HG02970 (cell line): ENCODE results near the gene CKLF.
"Not testable (repeated sequence)": the region's sequence is repeated elsewhere in the genome, so short reads cannot be mapped to it uniquely, and the experiment has no call there.

ENCODE experiments used
- ATAC-seq: cut with Tn5 transposase; IDR thresholded peaks from one replicate; pipeline ENCODE4 v1.9.1; 2021; ENCODE audit warnings: mild to moderate bottlenecking, moderate library complexity, moderate number of reproducible peaks; ENCODE audit not compliant: unreplicated experiment, low FRiP score

CKLF gene, protein sequence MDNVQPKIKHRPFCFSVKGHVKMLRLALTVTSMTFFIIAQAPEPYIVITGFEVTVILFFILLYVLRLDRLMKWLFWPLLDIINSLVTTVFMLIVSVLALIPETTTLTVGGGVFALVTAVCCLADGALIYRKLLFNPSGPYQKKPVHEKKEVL

DNA sequence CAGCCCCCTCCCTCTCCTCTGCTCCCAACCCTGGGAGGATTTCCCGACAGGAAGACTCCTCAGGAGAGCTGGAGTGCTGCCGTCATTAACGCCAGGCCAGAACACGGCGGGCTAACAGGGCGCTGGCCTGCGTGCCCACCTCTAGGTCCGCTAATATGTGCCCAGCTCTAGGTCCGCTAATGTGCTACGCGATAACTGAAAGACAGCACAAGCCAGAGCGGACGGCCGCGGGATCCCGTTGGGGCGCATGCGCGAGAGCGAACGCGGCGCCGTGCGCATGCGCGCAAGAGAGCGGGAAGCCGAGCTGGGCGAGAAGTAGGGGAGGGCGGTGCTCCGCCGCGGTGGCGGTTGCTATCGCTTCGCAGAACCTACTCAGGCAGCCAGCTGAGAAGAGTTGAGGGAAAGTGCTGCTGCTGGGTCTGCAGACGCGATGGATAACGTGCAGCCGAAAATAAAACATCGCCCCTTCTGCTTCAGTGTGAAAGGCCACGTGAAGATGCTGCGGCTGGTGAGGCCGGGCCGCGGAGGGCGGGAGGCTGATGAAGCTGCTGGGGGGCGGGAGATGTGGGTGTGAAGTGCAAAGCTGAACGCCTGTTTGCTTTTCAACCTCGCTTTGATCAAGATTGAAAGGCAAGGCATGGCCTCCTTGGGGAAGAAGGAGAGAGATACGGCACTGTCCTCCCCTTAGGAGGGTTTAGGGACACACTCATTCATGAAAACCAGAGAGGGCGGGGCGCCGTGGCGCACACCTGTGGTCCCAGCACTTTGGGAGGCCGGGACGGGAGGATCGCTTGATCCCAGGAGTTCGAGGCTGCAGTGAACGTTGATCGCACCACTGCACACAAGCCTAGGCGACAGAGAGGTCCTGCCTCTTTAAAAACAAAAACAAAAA lies at the start of gene CKLF:
Gene CKLF (plus strand): TSS at position 291 of the 892 bp plus-strand sequence. CDS start 140 bp downstream, at position 431.
- peak; percentile 80 for ATAC-seq

DNA sequence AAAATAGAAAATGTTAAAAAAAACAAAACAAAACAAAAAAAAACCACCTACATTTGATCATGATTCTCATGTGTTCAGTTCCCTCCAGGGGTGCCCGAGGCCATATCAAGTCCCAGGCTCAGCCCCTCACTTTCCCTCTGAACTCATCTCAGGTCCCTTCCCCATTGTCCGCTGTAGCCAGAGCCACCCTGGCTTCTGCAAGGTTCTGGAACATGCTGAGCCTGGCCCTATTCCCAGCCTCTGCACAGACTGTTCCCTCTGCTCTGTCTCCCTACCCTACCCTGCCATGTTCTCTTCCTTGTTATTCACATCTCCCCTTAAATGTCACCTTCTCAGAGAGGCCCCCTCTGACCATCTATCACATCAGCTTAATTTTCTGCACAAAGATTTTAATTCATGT lies 49.3 kb upstream of the CKLF start:
- ATAC-seq: no peak

DNA sequence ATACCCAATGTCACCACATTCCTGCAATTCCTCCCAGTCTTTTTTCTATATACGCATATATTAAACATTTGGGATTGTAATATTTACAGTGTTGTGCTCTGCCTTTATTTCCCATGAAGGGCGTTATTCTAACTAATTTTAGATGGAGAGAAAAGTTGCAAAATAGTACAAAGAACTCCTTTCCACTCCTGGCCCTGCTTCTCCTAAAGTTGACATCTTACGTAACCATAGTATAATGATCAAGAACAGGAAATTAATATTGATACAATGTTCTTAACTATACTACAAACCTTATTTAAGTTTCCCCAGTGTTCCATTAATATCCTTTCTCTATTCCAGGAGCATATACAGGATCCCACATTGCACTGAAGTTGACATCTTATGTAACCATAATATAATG lies 48.8 kb upstream of the CKLF start:
- ATAC-seq: no peak

DNA sequence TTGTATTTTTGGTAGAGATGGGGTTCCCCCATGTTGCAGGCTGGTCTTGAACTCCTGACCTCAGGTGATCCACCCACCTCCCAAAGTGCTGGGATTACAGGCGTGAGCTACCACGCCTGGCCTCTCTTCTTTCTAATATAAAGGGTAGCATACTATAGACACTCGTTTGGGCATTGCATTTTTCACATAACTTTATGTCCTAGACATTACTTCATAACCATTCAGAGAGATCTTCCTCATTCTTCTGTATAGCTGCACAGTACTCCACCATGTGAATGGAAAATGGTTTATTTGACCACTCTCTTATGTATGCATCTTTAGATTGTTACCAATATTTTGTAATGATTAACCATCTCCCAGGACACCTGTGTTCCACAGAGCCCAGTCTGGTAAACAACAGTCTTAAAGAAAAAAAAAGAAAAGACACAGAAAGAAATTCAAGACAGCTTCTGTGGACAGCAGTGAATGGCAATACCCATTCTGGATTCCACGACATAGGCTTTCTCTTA lies 44.6 kb upstream of the CKLF start:
- ATAC-seq: no peak

DNA sequence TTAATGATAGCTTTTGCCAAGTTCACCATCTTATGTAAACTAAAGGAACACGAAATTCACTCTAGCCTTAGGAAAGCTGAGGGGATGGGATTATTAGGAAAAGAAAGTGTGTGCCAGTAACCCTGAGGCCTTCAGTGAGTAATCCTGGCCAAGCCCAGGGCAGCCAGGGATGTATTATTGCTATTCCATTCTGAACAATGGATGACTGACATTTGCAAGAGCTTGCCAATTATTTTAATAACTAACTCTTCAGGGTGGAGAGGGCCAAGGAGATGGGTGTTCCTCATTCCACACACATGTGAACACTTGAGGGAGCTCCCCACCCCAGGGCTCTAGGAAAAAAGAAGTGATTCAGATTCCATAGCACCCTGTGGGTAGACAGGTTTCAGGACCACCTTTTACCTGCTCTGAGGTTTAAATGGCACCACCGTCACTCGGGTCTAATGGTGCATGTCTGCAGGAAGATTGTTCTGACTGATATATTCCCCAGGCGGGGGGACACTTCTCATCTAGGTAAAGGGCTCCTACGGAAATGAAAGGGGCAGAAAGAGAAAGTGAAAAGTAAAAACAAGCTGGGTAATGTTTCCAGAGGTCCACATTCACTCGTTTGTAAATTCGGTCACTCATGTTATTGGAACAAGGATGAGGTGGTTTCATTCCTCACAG lies 44.0 kb upstream of the CKLF start:
- no peak for ATAC-seq

DNA sequence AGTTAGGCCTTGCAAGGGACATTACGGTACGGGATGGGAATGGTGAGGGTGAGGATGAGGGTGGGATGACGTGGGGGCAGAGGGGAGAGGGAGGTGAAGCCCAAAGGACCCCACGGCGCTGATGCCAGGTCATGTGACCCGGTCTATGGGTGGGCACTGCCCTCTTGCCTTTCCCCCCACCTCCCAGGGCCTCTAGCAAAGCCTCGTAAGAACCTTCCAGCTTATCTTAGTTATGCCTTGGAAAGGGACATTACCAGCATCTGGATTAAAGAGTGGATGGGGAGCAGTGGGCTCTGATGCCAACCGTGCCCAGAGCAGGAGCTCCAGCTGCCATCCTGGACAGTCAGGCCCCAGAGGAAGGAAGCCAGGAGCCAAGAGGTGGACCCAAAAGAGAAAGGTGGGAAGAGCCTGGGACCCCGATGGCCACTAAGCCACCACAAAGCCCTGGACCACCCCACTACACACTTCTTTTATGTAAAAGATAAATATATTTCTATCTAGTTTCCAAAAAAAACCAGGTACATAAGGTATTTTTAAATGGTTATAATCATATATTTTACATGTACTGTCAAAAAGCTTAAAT lies 43.4 kb upstream of the CKLF start:
- no peak for ATAC-seq

DNA sequence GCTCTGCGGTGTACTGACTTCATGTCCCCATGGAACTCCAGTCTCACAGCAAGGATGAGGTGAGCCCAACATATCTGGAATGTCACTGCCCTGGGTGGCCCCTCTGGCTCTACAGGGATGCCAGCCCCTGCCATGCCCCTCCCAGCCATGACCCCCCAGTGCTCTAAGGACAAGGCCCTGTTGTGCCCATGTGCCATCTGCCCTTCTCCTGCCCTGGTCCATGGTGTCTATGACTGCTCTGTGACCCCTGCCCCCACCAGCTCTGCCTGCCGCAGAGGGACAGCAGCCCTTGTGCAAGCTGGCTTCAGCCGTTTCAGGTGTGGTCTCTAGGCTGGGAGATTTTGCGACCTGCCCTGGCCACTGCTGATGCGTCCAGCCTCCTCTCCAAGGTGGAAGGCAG lies 42.8 kb upstream of the CKLF start:
- ATAC-seq: no peak

DNA sequence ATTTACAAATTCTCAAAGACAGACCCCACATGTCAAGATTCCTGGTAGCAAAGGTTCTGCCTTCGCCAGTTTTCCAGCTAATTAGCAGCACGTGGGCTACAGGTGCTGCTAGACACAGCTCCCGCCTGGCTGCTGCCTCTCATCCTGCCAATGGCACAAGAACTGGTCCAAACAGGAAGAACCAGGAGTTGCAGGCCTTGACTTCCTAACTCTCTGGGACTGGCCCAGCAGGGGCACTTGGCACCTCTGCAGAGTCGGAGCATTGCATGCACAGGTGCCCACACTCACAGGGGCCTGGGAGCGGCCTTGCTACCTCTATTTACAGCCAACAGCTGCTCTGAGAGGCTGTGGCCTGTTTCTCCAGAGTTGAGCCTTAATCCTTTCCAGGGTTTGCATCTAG lies 42.1 kb upstream of the CKLF start:
- ATAC-seq: no peak

DNA sequence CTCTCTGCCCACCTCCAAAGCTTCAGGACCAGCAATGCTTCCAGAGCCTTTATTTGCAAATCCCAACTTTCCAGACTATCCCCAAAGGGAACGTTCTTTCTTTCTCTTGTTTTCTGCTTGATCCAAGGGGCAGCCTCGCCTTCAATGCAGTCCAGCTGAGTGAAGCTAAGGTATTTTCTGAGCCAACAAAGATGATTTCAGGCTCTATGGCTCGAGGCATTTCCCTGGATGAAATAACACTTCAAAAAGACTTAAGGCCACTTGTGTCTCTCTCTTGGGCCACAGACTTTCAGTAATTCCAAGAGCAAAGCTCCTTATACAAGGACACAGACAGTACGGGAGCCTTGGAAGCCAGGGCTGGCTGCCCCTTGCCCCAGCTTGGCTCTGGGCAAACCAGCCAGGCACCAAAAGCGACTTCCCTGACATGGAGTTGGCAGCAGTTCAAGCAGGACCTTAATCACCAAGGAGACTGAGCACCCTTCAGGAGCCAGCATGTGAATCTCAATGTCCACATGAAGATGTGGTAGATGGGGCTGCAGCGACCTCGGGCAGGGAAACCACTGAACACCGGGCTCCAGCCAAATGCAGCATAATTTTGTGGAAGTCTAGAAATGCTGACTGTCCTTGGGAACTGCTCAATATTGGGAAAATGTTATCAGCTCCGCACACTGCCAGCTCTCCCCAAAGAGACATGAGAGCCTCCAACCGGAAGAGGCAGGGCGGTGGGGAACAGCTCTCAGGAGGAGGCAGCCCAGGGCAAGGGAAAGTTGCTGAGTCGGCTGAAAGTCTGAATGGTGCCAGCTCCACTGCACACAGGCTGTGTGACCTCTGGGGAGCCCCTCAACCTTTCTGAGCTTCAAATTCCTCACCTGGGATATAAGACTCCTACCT lies 41.4 kb upstream of the CKLF start:
- no peak for ATAC-seq

DNA sequence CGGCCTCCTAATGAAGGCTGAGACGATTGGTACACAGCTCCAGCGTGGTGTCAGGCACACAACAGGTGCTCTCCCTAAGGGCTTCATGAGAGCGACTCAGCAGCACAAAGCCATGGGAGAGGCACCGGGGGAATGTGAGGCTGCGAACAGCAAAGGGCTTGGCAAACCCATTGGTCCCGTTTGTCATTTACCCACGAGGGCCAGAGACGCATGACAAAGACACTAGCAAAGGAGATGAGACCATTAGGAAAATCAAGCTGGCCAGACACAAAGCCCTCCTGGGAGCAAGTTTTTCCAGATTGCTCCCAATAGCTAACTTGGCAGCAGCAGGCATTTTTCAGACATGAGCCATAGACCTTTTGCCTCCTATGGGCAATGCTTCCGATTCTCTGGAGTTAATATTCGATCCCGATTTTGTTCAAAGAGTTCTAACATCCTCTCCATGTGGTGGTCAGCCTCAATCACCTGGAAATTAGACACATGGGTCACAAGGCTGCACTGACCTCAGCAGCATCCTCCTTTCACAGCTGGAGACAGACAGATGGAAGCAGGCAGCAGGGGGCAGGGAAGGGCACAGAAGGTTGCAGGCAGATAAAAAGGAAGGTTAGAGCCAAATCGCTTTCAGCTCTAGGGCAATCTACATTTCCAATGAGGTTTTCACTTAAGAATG lies 40.6 kb upstream of the CKLF start:
- ATAC-seq: no peak

DNA sequence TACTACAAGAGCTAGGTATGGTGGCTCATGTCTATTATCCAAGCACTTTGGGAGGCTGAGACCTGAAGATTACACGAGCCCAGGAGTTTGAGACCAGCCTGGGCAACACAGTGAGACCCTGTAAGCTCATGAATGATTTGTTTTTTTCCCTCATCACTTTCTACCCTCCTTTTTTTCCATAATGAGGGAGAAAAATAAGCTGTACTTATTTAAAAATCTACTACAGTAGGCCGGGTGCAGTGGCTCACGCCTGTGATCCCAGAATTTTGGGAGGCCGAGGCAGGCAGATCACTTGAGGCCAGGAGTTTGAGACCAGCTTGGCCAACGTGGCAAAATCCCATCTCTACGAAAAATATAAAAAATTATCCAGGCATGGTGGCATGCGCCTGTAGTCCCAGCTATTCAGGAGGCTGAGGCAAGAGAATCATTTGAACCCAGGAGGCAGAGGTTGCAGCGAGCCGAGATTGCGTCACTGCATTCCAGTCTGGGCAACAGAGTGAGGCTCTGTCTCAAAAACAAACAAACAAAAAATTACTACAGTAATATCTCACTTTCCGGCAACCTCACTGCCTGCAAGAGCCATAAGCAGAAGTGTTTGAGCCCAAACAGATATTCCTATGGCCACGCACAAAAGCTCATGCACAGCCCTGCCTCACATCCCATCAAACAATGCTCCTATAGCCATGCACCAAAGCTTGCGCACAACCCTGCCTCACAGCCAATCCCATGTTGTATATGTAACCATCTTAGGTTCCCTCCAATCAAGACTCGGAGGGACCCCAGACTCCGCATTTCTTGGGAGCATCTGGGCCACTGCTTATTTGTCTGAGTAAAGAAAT lies 39.9 kb upstream of the CKLF start:
- ATAC-seq: no peak

DNA sequence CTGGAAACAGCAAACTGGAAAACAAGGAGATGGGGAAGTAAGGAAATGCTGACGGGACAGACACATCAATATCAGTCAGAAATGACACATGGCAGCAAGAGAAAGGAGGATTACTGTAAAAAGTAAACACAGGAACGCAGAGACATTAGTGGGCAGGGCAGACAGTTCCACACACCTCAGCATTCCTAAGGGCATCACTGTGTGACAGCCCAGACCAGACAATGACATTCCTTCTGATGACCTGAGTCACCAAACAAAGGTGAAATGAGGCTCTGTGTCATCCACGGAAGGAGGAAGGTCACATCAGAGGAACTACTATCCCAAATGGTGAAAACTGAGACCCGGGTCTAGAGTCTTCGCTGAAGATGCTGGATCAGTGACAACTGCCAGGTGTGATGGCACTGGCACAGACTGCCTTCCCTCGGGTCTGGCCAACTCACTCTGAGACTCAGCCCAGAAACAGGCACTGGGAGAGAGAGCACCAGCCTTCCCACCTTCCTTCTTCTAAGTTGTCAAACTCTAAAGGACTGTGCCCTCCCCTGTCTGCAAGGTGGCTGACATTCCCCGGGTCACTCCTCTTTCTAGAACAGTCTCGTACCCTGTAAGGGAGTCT lies 39.2 kb upstream of the CKLF start:
- no peak for ATAC-seq

DNA sequence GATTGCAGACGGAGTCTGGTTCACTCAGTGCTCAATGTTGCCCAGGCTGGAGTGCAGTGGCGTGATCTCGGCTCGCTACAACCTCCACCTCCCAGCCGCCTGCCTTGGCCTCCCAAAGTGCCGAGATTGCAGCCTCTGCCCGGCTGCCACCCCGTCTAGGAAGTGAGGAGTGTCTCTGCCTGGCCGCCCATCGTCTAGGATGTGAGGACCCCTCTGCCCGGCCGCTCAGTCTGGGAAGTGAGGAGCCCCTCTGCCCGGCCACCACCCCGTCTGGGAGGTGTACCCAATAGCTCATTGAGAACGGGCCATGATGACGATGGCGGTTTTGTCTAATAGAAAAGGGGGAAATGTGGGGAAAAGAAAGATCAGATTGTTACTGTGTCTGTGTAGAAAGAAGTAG lies 38.0 kb upstream of the CKLF start:
- ATAC-seq: not testable (repeated sequence)

DNA sequence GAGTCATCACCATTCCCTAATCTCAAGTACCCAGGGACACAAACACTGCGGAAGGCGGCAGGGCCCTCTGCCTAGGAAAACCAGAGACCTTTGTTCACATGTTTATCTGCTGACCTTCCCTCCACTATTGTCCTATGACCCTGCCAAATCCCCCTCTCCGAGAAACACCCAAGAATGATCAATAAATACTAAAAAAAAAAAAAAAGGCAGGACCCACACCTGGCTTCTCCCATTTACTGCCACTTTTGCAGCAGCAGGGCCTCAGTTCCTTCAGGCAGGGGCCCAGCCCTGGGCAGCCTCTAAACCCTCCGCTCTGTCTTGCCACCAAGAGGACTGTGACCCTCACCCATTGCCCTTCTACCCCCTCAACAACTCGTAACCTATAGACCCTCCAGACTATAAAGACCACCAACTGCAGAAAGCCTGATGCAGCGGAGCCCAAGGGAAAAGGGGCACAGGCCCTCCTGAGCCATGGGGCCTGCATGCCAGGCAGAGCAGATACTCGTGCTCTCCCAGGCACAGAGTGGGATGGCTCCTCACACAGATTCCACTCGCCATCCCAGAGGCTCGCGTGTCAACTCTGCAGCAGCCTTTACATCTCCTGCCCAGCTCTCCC lies 37.3 kb upstream of the CKLF start:
- ATAC-seq: not testable (repeated sequence)

DNA sequence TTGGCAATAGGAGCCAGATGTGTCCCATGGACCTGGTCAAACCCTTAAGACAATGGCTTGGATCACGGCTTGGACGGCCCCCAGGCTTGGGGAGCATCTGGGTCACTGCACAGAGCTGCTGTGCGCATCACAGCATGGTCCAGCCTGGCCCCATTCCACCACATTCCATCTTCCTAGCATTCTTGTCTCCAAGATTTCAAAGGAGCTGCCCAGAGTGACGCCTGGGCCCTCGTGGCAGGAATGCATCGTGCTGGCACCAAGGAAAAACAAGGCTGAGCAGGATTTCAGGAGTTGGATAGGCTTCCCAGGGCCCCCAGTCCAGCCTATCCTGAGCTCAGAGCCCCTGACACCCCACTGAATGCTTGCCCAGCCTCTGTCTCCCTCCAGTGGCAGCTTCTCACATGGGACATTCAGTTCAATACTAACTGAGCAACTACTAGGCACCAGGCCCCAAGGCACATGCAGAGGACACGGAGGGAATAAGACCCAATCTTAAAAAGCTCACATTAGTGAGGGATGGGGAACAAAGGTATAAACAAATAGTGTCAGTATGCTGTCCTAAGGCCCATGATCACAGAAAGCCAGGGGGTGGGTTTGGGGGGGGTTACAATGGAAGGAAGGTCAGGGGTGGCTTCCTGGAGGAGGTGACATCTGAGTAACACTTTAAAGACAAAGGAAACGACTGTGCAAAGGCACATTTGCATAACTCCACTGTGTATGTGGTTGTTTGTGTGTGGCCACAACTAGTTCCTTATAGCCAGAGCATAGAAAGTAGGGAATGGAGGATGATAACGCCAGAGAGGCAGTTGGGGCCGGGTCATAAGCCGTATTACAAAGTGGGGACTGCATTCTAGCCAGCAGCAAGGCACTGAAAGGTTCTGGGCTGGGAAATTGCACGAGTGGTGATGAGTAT lies 36.5 kb upstream of the CKLF start:
- no peak for ATAC-seq

DNA sequence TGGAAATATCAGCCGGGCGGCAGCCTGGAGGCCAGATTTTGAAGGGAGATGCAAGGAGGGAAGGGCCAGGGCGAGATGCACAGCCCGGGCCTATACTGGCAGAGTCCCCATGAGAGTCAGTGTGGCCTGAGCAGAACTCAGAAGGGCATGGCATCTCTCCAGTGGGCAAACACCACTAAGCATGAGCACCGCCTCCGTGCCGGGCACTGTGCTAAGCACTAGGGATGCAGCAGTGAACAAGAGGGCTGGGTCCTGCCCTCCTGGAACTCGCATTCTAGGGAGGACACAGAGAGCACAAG lies 35.9 kb upstream of the CKLF start:
- ATAC-seq: peak; percentile 10
